Measurements from ENCODE around the gene MAP3K12.

Gene MAP3K12

DNA sequence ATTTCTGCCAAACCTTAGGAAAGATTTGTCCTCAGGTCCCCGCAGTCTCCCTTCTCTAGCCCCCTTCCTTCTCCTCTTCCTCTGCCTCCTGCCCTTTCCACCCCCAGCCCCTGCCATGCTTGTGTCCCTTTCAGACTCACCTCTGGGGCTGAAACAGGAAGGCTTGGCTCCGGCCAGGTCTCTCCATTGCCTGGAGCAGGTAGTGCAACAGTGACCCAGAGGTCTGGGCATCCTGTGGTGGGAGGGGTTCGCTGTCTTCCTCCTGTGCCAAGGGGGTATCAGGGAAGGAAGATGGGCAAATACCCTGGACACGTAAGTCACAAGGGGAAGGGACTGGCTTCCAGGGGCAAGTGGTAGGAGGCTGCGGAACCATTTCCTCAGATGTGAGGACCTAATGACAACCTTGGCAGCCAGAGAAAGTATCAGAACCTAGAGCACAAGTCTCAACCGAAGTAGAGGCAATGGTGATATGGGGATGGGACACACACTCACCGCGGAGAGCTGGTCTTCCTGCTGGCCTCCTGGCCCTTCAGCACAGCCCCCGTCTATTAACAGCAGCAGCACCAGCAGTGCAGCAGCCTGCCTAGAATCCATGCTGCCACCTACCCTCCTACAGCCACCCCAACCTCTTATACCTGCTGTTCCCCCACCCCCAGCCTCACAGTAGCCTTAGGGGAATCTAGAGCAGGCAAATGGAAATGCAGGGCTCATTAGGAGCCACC, 7.8 kb upstream of the MAP3K12 start, which contains the start of gene NPFF:
TSS of gene NPFF (minus strand) at position 604 of the 722 bp plus-strand sequence. CDS start at position 594, 10 bp downstream.
- DNase-seq: no peak

- no peak for DNase-seq
These were observed 7.2 kb upstream of the MAP3K12 start for GRCh38 chr12:53506450-53506785.

DNA sequence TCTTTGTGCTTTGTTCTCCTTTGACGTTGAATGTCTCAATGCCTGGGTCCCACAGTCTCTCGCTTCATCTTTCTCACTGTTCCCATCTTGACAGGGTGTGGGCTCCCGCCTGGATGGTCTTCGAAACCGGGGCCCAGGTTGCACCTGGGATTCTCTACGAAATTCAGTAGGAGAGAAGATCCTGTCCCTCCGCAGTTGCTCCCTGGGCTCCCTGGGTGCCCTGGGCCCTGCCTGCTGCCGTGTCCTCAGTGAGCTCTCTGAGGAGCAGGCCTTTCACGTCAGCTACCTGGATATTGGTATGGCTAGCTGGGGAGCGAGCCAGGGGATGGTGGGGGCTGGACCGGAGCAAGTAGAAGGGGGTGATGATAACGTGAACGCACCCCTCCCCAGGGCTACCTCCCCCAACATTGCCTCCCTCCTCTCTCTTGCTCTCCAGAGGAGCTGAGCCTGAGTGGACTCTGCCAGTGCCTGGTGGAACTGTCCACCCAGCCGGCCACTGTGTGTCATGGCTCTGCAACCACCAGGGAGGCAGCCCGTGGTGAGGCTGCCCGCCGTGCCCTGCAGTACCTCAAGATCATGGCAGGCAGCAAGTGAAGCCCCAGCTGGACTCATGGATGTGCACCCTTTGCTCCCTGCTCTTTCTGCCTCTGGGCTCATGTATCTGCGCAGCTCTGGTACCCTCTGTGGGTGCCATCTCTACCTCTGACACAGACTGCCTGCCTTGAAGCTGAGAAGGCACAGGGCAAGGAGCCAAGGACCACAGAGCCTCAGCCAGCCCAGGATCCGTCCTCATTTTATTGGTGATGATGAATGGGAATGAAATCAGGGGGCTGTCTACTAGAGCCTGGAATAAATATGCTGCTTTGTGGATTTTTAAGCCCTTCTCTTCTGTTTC, 6.5 kb upstream of the MAP3K12 start:
- no peak for DNase-seq

DNA sequence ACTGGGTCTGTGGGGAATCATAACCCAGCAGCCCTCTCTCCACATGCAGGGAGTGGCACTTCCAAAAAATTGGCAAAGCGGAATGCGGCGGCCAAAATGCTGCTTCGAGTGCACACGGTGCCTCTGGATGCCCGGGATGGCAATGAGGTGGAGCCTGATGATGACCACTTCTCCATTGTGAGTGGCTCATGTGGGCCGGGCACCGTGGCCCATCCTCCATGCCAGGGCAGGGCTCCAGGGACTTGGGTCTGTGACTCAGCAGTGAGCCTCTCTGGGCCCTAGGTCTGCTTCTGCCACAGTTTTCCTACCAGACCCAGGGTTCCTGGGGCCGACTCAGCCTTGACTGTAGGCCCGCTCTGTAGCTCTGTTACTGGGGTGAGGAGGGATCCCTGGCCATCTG, 5.8 kb upstream of the MAP3K12 start:
- no peak for DNase-seq

- DNase-seq: no peak
These were observed 5.0 kb upstream of the MAP3K12 start for GRCh38 chr12:53504004-53504920.

- DNase-seq: no peak
These were observed 3.9 kb upstream of the MAP3K12 start for GRCh38 chr12:53502983-53503728.

- no peak for DNase-seq
These were observed 3.1 kb upstream of the MAP3K12 start for GRCh38 chr12:53502331-53502730.

- DNase-seq: no peak
These were observed 2.4 kb upstream of the MAP3K12 start for GRCh38 chr12:53501615-53502181.

GRCh38 chr12:53500776-53501614, 1.7 kb upstream of the MAP3K12 start, which contains the start of gene TARBP2:
TARBP2 (plus strand) TSS chr12:53501283; CDS start chr12:53501409, 126 bp downstream.
- peak; percentile 100 for DNase-seq

- DNase-seq: no peak
These were observed 1.0 kb upstream of the MAP3K12 start for GRCh38 chr12:53500142-53500775.

DNA sequence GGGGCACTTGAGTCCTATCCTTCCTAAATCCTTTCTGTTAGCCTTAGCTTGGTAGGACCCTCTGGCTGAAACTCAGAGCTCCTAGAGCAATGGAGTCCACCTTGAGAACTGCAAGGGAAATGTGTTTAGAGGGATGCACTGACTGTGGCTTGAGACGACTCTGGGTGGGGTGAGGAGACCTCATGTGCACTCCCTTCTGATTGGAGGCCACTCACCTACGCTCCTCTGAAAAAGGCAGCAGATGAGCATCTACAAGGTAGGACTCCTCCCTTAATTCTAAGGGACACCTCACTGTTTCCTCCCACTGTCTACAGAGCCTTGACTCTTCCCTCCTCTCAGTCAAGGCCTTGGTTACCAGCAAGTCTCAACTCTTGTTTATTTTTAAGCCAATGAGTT, 1.0 kb downstream of the MAP3K12 start:
- DNase-seq: no peak

DNA sequence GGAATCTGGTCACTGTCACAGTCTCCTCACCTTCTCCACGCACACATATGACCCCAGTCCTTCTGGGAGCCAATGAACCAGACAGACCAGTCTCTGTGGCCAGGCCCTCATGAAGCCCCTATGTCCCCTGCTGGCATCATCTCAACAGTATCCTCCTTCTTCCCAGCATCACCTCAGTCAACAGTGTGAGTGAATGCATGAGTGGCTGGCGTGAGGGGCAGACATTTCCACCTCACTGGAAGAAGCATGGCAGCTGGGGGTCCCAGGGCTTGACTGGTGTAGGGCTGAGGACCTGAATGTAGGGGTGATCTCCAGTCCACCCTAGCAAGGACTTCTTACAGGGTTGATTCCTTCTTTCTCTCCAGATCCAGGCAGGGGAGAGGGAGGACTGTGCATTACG, 1.8 kb downstream of the MAP3K12 start:
- DNase-seq: no peak

DNA sequence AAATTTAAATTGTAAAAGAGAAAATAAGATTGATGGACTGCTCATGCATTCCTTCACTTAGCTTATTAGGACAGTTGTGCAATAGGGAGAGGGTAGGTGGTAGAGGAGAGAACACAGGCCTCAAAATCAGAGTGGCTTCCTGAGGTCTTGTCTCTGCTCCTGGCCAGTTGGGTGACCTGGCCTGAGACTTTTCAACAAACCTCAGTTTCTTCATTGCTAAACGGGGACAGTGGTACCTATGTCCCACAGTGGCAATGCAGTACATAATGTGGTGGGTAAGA, 2.6 kb downstream of the MAP3K12 start:
- no peak for DNase-seq

- peak; percentile 84 for DNase-seq
These were observed 3.1 kb downstream of the MAP3K12 start for GRCh38 chr12:53495903-53496751.

DNA sequence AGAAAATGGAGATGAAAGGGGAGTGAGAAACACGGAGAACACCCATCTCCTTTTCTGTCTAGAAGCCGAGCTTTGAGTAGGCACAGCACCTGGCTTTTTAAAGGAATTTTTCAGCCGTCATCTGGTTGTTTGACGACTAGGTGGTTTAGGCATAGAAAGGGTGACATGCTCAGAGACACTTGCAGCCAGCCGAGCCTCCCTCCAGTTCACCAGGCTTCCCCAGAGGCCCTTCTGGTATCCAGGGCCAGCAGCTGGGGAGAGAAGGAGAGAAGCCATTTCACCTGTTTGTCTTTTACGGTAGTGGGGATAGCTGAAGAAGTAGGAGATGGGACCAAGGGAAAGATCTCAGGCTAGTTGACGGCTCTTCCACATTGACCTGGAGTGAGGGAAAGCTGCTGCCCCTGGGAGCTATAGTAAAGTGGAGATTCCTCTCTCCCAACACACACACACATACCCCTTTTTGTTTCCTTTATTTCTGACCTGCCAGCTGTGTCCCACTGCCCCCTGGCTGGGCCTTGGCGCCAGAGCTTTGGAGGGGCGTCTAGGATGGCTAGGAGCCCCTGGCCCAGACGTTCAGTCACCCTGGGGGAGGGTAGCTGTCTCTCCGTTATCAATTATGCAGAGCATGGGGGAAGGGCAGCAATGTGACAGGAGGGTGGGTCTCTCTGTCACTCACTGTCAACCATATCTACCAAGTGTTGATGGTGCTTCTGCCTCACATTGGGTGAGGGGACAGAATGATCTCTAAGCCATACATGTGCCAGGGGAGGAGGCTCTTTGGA, 5.5 kb downstream of the MAP3K12 start:
- DNase-seq: peak; percentile 44

DNA sequence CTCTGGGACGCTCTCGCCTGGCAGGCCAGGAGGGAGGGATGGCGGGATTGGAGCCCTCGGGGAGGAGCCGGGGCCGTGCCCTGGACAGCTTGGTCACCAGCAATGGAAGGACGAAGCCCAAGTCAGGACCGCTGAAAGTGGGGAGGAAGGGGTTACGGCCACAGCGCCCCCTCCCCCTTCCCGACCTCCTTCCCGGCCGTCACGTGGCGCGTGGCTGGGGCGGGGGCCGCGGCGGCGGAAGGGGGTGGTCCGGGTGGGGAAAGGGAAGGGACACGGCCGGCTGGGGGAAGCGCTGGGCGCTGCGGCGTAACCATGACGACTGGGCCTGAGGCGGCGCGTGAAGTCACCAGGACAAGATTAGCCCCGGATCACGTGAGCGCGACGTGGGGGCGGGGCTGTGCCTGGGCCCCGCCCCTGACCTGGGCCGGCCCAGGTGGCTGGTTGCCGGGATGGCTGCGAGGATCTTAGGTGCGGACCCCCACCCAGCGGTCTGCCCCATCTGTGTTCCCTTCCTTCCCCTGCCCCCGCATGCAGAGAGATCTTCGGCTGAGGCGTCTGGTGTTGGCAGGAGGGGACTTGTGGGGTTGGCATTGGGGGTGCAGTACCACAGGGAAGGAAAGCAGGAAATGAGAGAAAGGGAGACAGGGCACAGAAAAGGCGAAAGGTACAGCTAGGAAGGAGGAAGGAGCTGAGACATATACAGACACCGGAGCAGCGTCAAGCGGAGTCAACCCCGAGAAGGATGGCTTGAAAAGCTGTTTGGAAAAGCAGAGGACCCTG, 6.2 kb downstream of the MAP3K12 start:
- DNase-seq: peak; percentile 96

GRCh38 chr12:53492188-53492587, 7.1 kb downstream of the MAP3K12 start:
- peak; percentile 79 for DNase-seq
